H1 (cell line): ENCODE measurements around the gene FOXQ1. TPM values are rescaled to one million over a fixed set of nuclear protein-coding genes. Genes with fewer than 3 reads are reported as not detected.
A peak's percentile ranks its signal among the peaks of the same experiment; 100 is the strongest.

Experiments
- CTCF ChIA-PET: fragments of 300-600 bp; sonication (Branson Sonifier 250); formaldehyde crosslinking; loops from one replicate; lab custom pipeline; 2021; ENCODE audit not compliant: partially characterized antibody; lab: Charles Lee
- POLR2A ChIA-PET: fragments of 300-600 bp; sonication (Branson Sonifier 250); formaldehyde crosslinking; loops from one replicate; lab custom pipeline; 2021; ENCODE audit warnings: inconsistent platforms; ENCODE audit not compliant: partially characterized antibody; lab: Charles Lee
- DNase-seq, 2 experiments: peaks; one replicate each; pipeline versions ENCODE4 v3.0.0 to v3.0.0-alpha.2; 2010 to 2022; ENCODE audit warnings: low spot score in 2 of 2, low read depth in 1 of 2, mixed read lengths in 1 of 2
- FAIRE-seq: peaks from 2 replicates; lab custom pipeline; 2011; peaks lifted over from hg19 to GRCh38; lab: Jason Lieb, UNC
- H2AFZ ChIP-seq: 2 replicates; pipeline ENCODE4 v1.8.1; 2012; ENCODE audit warnings: low read length, inconsistent platforms
- H2AK5ac ChIP-seq: 2 replicates; pipeline ENCODE4 v1.6.1; 2013; ENCODE audit warnings: low read depth, low read length
- H2BK120ac ChIP-seq: replicated peaks from 2 replicates; pipeline ENCODE3; 2013; ENCODE audit warnings: low read depth, low read length, inconsistent platforms
- H2BK12ac ChIP-seq: 2 replicates; pipeline ENCODE4 v1.6.1; 2013; ENCODE audit warnings: low read depth, low read length
- H2BK15ac ChIP-seq: 2 replicates; pipeline ENCODE4 v1.6.1; 2013; ENCODE audit warnings: low read length
- H2BK20ac ChIP-seq: 2 replicates; pipeline ENCODE4 v1.6.1; 2013; ENCODE audit warnings: low read length
- H2BK5ac ChIP-seq: 2 replicates; pipeline ENCODE4 v1.6.1; 2013; ENCODE audit warnings: low read depth, low read length
- H3K14ac ChIP-seq: 2 replicates; pipeline ENCODE4 v1.6.1; 2013; ENCODE audit warnings: inconsistent platforms; ENCODE audit not compliant: insufficient read length
- H3K18ac ChIP-seq: 2 replicates; pipeline ENCODE4 v1.6.1; 2013; ENCODE audit warnings: low read length; ENCODE audit errors: extremely low read depth
- H3K23ac ChIP-seq: 2 replicates; pipeline ENCODE4 v1.6.1; 2013; ENCODE audit warnings: inconsistent platforms; ENCODE audit not compliant: insufficient read length
- H3K23me2 ChIP-seq: 2 replicates; pipeline ENCODE4 v1.6.1; 2013; ENCODE audit warnings: low read depth, low read length
- H3K27ac ChIP-seq: 2 replicates; pipeline ENCODE4 v1.6.1; 2011; ENCODE audit warnings: low read depth, low read length, inconsistent platforms
- H3K27me3 ChIP-seq, 4 experiments: replicated peaks in 1 of 4; 1 replicate in 1 of 4; 2 replicates in 3 of 4; pipeline versions ENCODE4 v1.6.1 to v1.8.1; 2011 to 2013; ENCODE audit warnings: low read length in 3 of 4, mild to moderate bottlenecking in 3 of 4, inconsistent platforms in 2 of 4, mixed read lengths in 2 of 4, moderate library complexity in 1 of 4; ENCODE audit not compliant: control insufficient read depth in 3 of 4, insufficient read depth in 3 of 4; ENCODE audit errors: extremely low read depth in 1 of 4
- H3K36me3 ChIP-seq, 4 experiments: 2 replicates each; pipeline versions ENCODE4 v1.6.1 to v1.8.1; 2011 to 2013; ENCODE audit warnings: mild to moderate bottlenecking in 4 of 4, low read length in 3 of 4, moderate library complexity in 2 of 4, control low read depth in 1 of 4, inconsistent platforms in 1 of 4; ENCODE audit not compliant: insufficient read depth in 4 of 4, control insufficient read depth in 2 of 4
- H3K4ac ChIP-seq: replicated peaks from 2 replicates; pipeline ENCODE3; 2013; ENCODE audit warnings: low read length, low read depth, mixed read lengths, inconsistent platforms; ENCODE audit not compliant: insufficient read length
- H3K4me1 ChIP-seq, 4 experiments: replicated peaks in 1 of 4; 1 replicate in 1 of 4; 2 replicates in 3 of 4; pipeline versions ENCODE4 v1.6.1 to v1.8.1; 2011 to 2013; ENCODE audit warnings: low read length in 3 of 4, inconsistent platforms in 2 of 4, mixed read lengths in 1 of 4; ENCODE audit not compliant: insufficient read depth in 4 of 4, control insufficient read depth in 3 of 4
- H3K4me2 ChIP-seq, 2 experiments: 2 replicates each; pipeline versions ENCODE4 v1.6.1 to v1.8.1; 2011 to 2013; ENCODE audit warnings: low read depth in 2 of 2, low read length in 2 of 2, control low read depth in 1 of 2, inconsistent platforms in 1 of 2, mild to moderate bottlenecking in 1 of 2; ENCODE audit not compliant: insufficient read depth in 1 of 2
- H3K4me3 ChIP-seq, 4 experiments: fragments of 200-600, 300-600 bp in 1 of 4; sonication (generic), shearing (Covaris generic), sonication (Bioruptor Twin) in 1 of 4; 2 replicates each; pipeline versions ENCODE4 v1.5.1 to v1.8.1; 2011 to 2016; ENCODE audit warnings: low read length in 4 of 4, low read depth in 3 of 4, control low read depth in 2 of 4, inconsistent platforms in 2 of 4, mild to moderate bottlenecking in 2 of 4, mixed read lengths in 1 of 4, moderate library complexity in 1 of 4; ENCODE audit not compliant: insufficient read depth in 2 of 4; ENCODE audit errors: extremely low read depth in 1 of 4
- H3K56ac ChIP-seq: replicated peaks from 2 replicates; pipeline ENCODE3; 2013; ENCODE audit warnings: low read depth, mild to moderate bottlenecking, mixed read lengths, low read length, inconsistent platforms; ENCODE audit not compliant: insufficient read length
- H3K79me1 ChIP-seq: 2 replicates; pipeline ENCODE4 v1.6.1; 2013; ENCODE audit warnings: low read depth, low read length, control low read depth
- H3K79me2 ChIP-seq, 2 experiments: 2 replicates each; pipeline versions ENCODE4 v1.6.1 to v1.8.1; 2012 to 2013; ENCODE audit warnings: low read length in 2 of 2, mild to moderate bottlenecking in 2 of 2, inconsistent platforms in 1 of 2; ENCODE audit not compliant: insufficient read depth in 2 of 2, control insufficient read depth in 1 of 2
- H3K9ac ChIP-seq, 4 experiments: replicated peaks in 1 of 4; 1 replicate in 1 of 4; 2 replicates in 3 of 4; pipeline versions ENCODE4 v1.6.1 to v1.8.1; 2011 to 2013; ENCODE audit warnings: low read depth in 3 of 4, low read length in 3 of 4, control low read depth in 2 of 4, mild to moderate bottlenecking in 2 of 4, moderate library complexity in 2 of 4, inconsistent platforms in 1 of 4; ENCODE audit errors: extremely low read depth in 1 of 4
- H3K9me3 ChIP-seq, 2 experiments: 2 replicates each; pipeline versions ENCODE4 v1.6.1 to v1.8.1; 2012 to 2013; ENCODE audit warnings: mild to moderate bottlenecking in 2 of 2, moderate library complexity in 2 of 2, control low read depth in 1 of 2, inconsistent platforms in 1 of 2, low read depth in 1 of 2, low read length in 1 of 2, mixed read lengths in 1 of 2; ENCODE audit not compliant: insufficient read depth in 2 of 2
- H4K20me1 ChIP-seq, 2 experiments: replicated peaks in 1 of 2; 2 replicates each; pipeline versions ENCODE3 to v1.8.1; 2011 to 2013; ENCODE audit warnings: inconsistent platforms in 2 of 2, low read length in 2 of 2, mild to moderate bottlenecking in 1 of 2; ENCODE audit not compliant: insufficient read depth in 2 of 2, control insufficient read depth in 1 of 2
- H4K5ac ChIP-seq: 2 replicates; pipeline ENCODE4 v1.6.1; 2013; ENCODE audit warnings: low read length, low read depth, mixed read lengths, inconsistent platforms; ENCODE audit not compliant: insufficient read length
- H4K8ac ChIP-seq: 2 replicates; pipeline ENCODE4 v1.8.0; 2013; ENCODE audit warnings: mild to moderate bottlenecking, moderate library complexity, low read length, inconsistent platforms; ENCODE audit not compliant: insufficient read depth; ENCODE audit errors: extremely low read depth
- H4K91ac ChIP-seq: replicated peaks from 2 replicates; pipeline ENCODE3; 2013; ENCODE audit warnings: low read length, mixed read lengths, inconsistent platforms; ENCODE audit not compliant: insufficient read length
- CEBPB ChIP-seq: IDR thresholded peaks from 2 replicates; pipeline ENCODE4 v1.6.1; 2012; ENCODE audit warnings: low read depth, low read length
- JUND ChIP-seq: IDR thresholded peaks from 2 replicates; pipeline ENCODE4 v1.6.1; 2011; ENCODE audit warnings: mild to moderate bottlenecking, improper control_type of control experiment, low read length
- WGBS, 2 experiments: shearing (Covaris generic) in 1 of 2; methylation state at CpG; one replicate each; pipeline versions ENCODE4 v1.1.6 to v1.1.7; 2013 to 2015; ENCODE audit warnings: low lambda C conversion rate in 2 of 2, mixed read lengths in 2 of 2, inconsistent platforms in 1 of 2, low coverage in 1 of 2, missing lambda C conversion rate in 1 of 2; ENCODE audit not compliant: insufficient replicate concordance in 2 of 2, insufficient coverage in 1 of 2, insufficient read length in 1 of 2; ENCODE audit errors: extremely low coverage in 1 of 2, missing lambda C conversion rate in 1 of 2; 5-methylcytosine and 5-hydroxymethylcytosine counted together
- polyA plus RNA-seq, 7 experiments: library from polyadenylated mRNA; depleted of rRNA in 3 of 7; stranded (reverse) in 5 of 7; unstranded in 2 of 7; fragments of >200 nt in 5 of 7; fragments of 200-250 nt in 2 of 7; gene quantifications; 1 replicate in 5 of 7; 2 replicates in 1 of 7; 4 replicates in 1 of 7; pipeline versions ENCODE4 v1.2.1 to v1.2.3, GENCODE V29; 2011 to 2013; ENCODE audit warnings: missing spikeins in 2 of 7, mixed read lengths in 2 of 7
- total RNA-seq: library from RNA; stranded (reverse); fragmentation: NEBNext Ultra II Directional; extraction: Animal tissue kit (Norgen Biotek cat#: 25700); gene quantifications from 2 replicates; pipeline ENCODE4 v1.2.1, GENCODE V29; 2021

Gene FOXQ1
- total and polyA plus RNA-seq, 2 of the 8 experiments (the other 6 are each of a cell fraction or from before 2014, with no cell fraction given): 0.03 TPM; not detected in 1

DNA sequence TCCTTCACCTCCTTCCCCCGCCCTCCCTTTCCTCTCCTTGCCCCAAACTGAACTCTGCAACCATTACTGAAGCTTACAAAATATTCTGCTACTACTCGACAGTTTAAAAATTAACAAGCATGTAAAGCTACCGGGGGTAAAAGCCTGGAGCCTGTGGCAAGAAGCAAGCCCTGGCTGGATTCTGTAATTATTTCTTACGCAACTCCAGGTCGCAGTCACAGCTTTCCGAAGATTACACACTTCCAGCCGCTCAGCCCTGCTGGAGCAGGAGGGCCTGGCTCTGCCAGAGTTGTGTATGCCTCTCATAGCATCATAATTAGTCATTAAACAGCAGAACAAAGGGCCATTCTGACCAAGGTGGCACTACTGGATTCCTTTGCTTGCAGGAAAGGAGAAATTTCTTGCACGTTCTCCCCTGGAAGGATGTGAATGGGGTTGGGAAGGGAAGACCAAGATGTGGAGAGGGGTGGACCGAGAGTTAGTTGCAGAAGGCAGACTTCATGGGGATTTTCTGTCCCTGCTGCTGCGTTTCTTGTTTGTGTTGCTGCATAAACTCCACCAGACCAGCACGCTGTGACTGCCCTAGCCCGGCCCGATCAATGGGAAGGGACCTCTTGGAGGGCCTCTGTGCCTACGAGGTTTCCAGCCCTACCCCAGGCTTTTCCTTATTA, 23.6 kb downstream of the FOXQ1 start:
- Histone ChIP-seq H2AFZ (peak overlapping the region; percentile 91; the same call in 1 of the 2 replicates), H3K9me3 (peaks cover 2 to 6% of the 10 kb centered on the region in 2 experiments; a peak in 1 of 4 replicates), H3K18ac (no peak overlapping the region; the same call in 1 of the 2 replicates), H3K23me2 (no peaks in the 10 kb centered on the region), H3K4me2 (peak overlapping the region in 1 of 2 experiments; percentile 30; a peak in 3 of 4 replicates), H2BK120ac (no peak overlapping the region), H3K36me3 (no peaks in the 10 kb centered on the region), H2AK5ac (no peak overlapping the region), H4K20me1 (no peaks in the 10 kb centered on the region), H4K5ac (no peak overlapping the region), H3K79me2 (no peaks in the 10 kb centered on the region), H3K27ac (no peak overlapping the region), H3K9ac (no peak overlapping the region), H2BK12ac (no peak overlapping the region), H2BK5ac (0 out of 2 replicates have a peak overlapping the region, but pooled peaks have one; percentile 30), H3K79me1 (no peaks in the 10 kb centered on the region), H2BK15ac (0 out of 2 replicates have a peak overlapping the region, but pooled peaks have one; percentile 31), H3K14ac (no peak overlapping the region), H3K4ac (no peak overlapping the region), H4K91ac (no peak overlapping the region), H2BK20ac (no peak overlapping the region), H3K27me3 (peaks cover 0 to 4% (median 2%) of the 10 kb centered on the region in 4 experiments; a peak in 4 of 7 replicates), H3K4me1 (peaks cover 0 to 5% (median 3%) of the 10 kb centered on the region in 4 experiments; a peak in 3 of 7 replicates), H3K56ac (no peak overlapping the region), H3K4me3 (no peak overlapping the region), H4K8ac (no peak overlapping the region), H3K23ac (no peak overlapping the region)
- ChIA-PET CTCF (interaction anchor here (0.7 to 2.8 kb wide), 22 partner anchors 10 to 743 kb away, joined by 3 to 13 read pairs (median 4); no protein-coding TSS in a partner anchor), POLR2A (no interaction called here)
- DNase-seq (no peak), FAIRE-seq (no peak)
- peak; percentile 73 for TF ChIP-seq CEBPB
- no peak for TF ChIP-seq JUND
- 71% methylated on average over 14 of the region's 14 CpGs; no CpG with 5 or more reads in 1 of the 2 experiments for WGBS, 2 experiments
